DMS114 treated with DMSO at 0.1 percent for 48 hours (cell line): Measurements from ENCODE around the gene HEG1.

Experiments used
- DNase-seq: peaks from one replicate; lab custom pipeline; 2025; ENCODE audit not compliant: unreplicated experiment; lab: John Stamatoyannopoulos, UW

The HEG1 gene

GRCh38 chr3:125051715-125052581 lies 3.8 kb downstream of the HEG1 start:
- DNase-seq = no peak

- DNase-seq = no peak
These were observed 4.6 kb downstream of the HEG1 start for GRCh38 chr3:125051205-125051604.

GRCh38 chr3:125050488-125051090 lies 5.2 kb downstream of the HEG1 start:
- no peak for DNase-seq

GRCh38 chr3:125048282-125048681 lies 7.5 kb downstream of the HEG1 start:
- DNase-seq = no peak

GRCh38 chr3:125045965-125046364 lies 9.8 kb downstream of the HEG1 start:
- DNase-seq = no peak

- no peak for DNase-seq
These were observed 10.6 kb downstream of the HEG1 start for GRCh38 chr3:125045194-125045593.

GRCh38 chr3:125043599-125044151 lies 12.1 kb downstream of the HEG1 start:
- DNase-seq = no peak

GRCh38 chr3:125042725-125043406 lies 12.9 kb downstream of the HEG1 start:
- DNase-seq = no peak

- DNase-seq = no peak
These were observed 16.4 kb downstream of the HEG1 start for GRCh38 chr3:125039131-125040100.

GRCh38 chr3:125037498-125038150 lies 18.2 kb downstream of the HEG1 start:
- no peak for DNase-seq

GRCh38 chr3:125035217-125035616 lies 20.6 kb downstream of the HEG1 start:
- no peak for DNase-seq

- DNase-seq = no peak
These were observed 22.2 kb downstream of the HEG1 start for GRCh38 chr3:125033616-125034015.

GRCh38 chr3:125033135-125033534 lies 22.7 kb downstream of the HEG1 start:
- DNase-seq = no peak

- DNase-seq = no peak
These were observed 23.1 kb downstream of the HEG1 start for GRCh38 chr3:125032683-125033082.

- DNase-seq = no peak
These were observed 23.6 kb downstream of the HEG1 start for GRCh38 chr3:125032100-125032643.

- DNase-seq = no peak
These were observed 24.3 kb downstream of the HEG1 start for GRCh38 chr3:125031544-125031943.

- no peak for DNase-seq
These were observed 27.1 kb downstream of the HEG1 start for GRCh38 chr3:125028657-125029056.

GRCh38 chr3:125025642-125026041 lies 30.2 kb downstream of the HEG1 start:
- no peak for DNase-seq

- DNase-seq = no peak
These were observed 31.0 kb downstream of the HEG1 start for GRCh38 chr3:125024817-125025216.
